PC-3 (cell line): ENCODE results near the gene SCAI. TPM values are rescaled to one million over a fixed set of nuclear protein-coding genes. Genes with fewer than 3 reads are reported as not detected.

Experiments used
- ATAC-seq: fragments of 200-7000 bp; cut with Tn5 transposase; 2 replicates; pipeline ENCODE4 v1.9.1; 2020; ENCODE audit warnings: mild to moderate bottlenecking, moderate library complexity
- BruUV-seq: library from RNA; stranded (reverse); fragments of 400-500 nt; replicated peaks from 2 replicates; lab custom pipeline; 2021; lab: Mats Ljungman, UMichigan
- CTCF ChIA-PET: fragments of 300-600 bp; sonication (Branson Sonifier 250); formaldehyde crosslinking; loops from one replicate; lab custom pipeline; 2022; ENCODE audit warnings: antibody characterized with exemption; lab: Charles Lee
- POLR2A ChIA-PET: fragments of 300-600 bp; sonication (Branson Sonifier 250); formaldehyde crosslinking; loops from one replicate; lab custom pipeline; 2022; ENCODE audit warnings: antibody characterized with exemption; ENCODE audit not compliant: unreplicated experiment; lab: Charles Lee
- DNase-seq: peaks from one replicate; pipeline ENCODE4 v3.0.0-alpha.2; 2015
- H2AFZ ChIP-seq: fragments of 300-600 bp; sonication (generic); 2 replicates; pipeline ENCODE4 v1.6.0; 2016; ENCODE audit warnings: antibody characterized with exemption, low read length
- H3F3A ChIP-seq: fragments of 300-600 bp; sonication (generic); one replicate; pipeline ENCODE4 v1.6.0; 2017; ENCODE audit warnings: antibody characterized with exemption, low read length, control low read depth, mild to moderate bottlenecking; ENCODE audit not compliant: unreplicated experiment
- H3K27ac ChIP-seq: fragments of 300-600 bp; sonication (generic); 2 replicates; pipeline ENCODE4 v1.5.1; 2016; ENCODE audit warnings: mild to moderate bottlenecking, low read length
- H3K27me3 ChIP-seq: fragments of 300-600 bp; sonication (generic); 2 replicates; pipeline ENCODE4 v1.6.1; 2016; ENCODE audit warnings: low read length, mixed read lengths
- H3K36me3 ChIP-seq: fragments of 300-600 bp; sonication (generic); 2 replicates; pipeline ENCODE4 v1.6.1; 2016; ENCODE audit warnings: low read depth, mixed run types, low read length, mixed read lengths
- H3K4me1 ChIP-seq: fragments of 300-600 bp; sonication (generic); 2 replicates; pipeline ENCODE4 v1.5.1; 2016; ENCODE audit warnings: low read length; ENCODE audit not compliant: insufficient read depth
- H3K4me2 ChIP-seq: fragments of 300-600 bp; sonication (generic); 2 replicates; pipeline ENCODE4 v1.6.0; 2016; ENCODE audit warnings: low read length
- H3K4me3 ChIP-seq: fragments of 300-600 bp; sonication (generic); 2 replicates; pipeline ENCODE4 v1.5.1; 2016; ENCODE audit warnings: mild to moderate bottlenecking, low read length, mixed read lengths
- H3K79me2 ChIP-seq: fragments of 300-600 bp; sonication (generic); 2 replicates; pipeline ENCODE4 v1.6.1; 2017; ENCODE audit warnings: low read length, mixed read lengths
- H3K9ac ChIP-seq: fragments of 300-600 bp; sonication (generic); 2 replicates; pipeline ENCODE4 v1.6.0; 2016; ENCODE audit warnings: mild to moderate bottlenecking, low read length
- H3K9me2 ChIP-seq: fragments of 300-600 bp; sonication (generic); replicated peaks from 2 replicates; pipeline ENCODE4 v1.6.1; 2016; ENCODE audit warnings: mixed run types, low read length, mixed read lengths
- H3K9me3 ChIP-seq: fragments of 300-600 bp; sonication (generic); 2 replicates; pipeline ENCODE4 v1.6.1; 2016; ENCODE audit warnings: low read length, mixed read lengths
- H4K20me1 ChIP-seq: fragments of 300-600 bp; sonication (generic); 2 replicates; pipeline ENCODE4 v1.6.1; 2016; ENCODE audit warnings: low read length, mixed read lengths
- EZH2 ChIP-seq: fragments of 300-600 bp; sonication (generic); IDR thresholded peaks from one replicate; pipeline ENCODE4 v1.6.1; 2017; ENCODE audit warnings: antibody characterized with exemption, mild to moderate bottlenecking, low read length; ENCODE audit not compliant: unreplicated experiment
- EZH2phosphoT487 ChIP-seq: fragments of 300-600 bp; sonication (generic); IDR thresholded peaks from 2 replicates; pipeline ENCODE4 v1.6.1; 2018; ENCODE audit warnings: mild to moderate bottlenecking, antibody characterized with exemption, low read length, borderline replicate concordance
- intact Hi-C: fragments of 100-400 bp; cut with micrococcal nuclease; formaldehyde crosslinking; loops from 2 replicates; pipeline ENCODE4 v1.9.0; 2023
- total RNA-seq: library from RNA; depleted of rRNA; stranded (reverse); fragments of >200 nt; gene quantifications from 2 replicates; pipeline ENCODE4 v1.2.3, GENCODE V29; 2014
- TF ChIP-seq, protein P1 (sequence below): fragments of 300-600 bp; sonication (generic); conservative IDR thresholded peaks from 2 replicates; pipeline ENCODE4 v1.5.1; 2017; ENCODE audit warnings: antibody characterized with exemption, low read depth, mild to moderate bottlenecking, low read length

The SCAI gene
- total RNA-seq, 1 experiment from 2014 or later = 5.2 TPM

DNA sequence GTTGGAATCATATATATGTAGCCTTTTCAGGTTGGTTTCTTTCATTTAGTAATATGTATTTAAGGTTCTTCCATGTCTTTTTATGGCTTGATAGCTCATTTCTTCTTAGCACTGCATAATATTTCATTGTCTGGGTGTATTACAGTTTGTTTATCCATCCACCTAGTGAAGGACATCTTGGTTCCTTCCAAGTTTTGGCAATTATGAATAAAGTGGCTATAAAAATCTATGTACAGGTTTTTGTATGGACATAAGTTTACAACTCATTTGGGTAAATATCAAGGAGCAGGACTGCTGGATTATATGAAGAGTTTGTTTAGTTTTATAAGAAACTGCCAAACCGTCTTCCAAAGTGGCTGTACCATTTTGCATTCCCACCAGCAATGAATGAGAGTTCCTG lies 34.6 kb upstream of the SCAI start:
- Histone ChIP-seq H3K9me2 (no peaks in the 10 kb centered on the region), H3K4me1 (no peaks in the 10 kb centered on the region), H3K79me2 (peaks cover 74% of the 10 kb centered on the region), H3F3A (no peaks in the 10 kb centered on the region), H3K4me2 (no peak overlapping the region), H3K27me3 (no peaks in the 10 kb centered on the region), H3K9me3 (no peaks in the 10 kb centered on the region), H3K27ac (no peak overlapping the region), H3K36me3 (no peaks in the 10 kb centered on the region), H2AFZ (no peak overlapping the region), H4K20me1 (0 out of 2 replicates have a peak, but pooled peaks cover 3% of the 10 kb centered on the region), H3K9ac (no peak overlapping the region), H3K4me3 (no peak overlapping the region)
- TF ChIP-seq EZH2 (no peak), EZH2phosphoT487 (no peak)
- TF ChIP-seq, protein P1, sequence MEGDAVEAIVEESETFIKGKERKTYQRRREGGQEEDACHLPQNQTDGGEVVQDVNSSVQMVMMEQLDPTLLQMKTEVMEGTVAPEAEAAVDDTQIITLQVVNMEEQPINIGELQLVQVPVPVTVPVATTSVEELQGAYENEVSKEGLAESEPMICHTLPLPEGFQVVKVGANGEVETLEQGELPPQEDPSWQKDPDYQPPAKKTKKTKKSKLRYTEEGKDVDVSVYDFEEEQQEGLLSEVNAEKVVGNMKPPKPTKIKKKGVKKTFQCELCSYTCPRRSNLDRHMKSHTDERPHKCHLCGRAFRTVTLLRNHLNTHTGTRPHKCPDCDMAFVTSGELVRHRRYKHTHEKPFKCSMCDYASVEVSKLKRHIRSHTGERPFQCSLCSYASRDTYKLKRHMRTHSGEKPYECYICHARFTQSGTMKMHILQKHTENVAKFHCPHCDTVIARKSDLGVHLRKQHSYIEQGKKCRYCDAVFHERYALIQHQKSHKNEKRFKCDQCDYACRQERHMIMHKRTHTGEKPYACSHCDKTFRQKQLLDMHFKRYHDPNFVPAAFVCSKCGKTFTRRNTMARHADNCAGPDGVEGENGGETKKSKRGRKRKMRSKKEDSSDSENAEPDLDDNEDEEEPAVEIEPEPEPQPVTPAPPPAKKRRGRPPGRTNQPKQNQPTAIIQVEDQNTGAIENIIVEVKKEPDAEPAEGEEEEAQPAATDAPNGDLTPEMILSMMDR = no peak
- POLR2A ChIA-PET = no interaction called here
- no TSS peak for BruUV-seq
- intact Hi-C loops = no loop called here
- CTCF ChIA-PET = no interaction called here
- ATAC-seq = no peak
- DNase-seq = no peak

DNA sequence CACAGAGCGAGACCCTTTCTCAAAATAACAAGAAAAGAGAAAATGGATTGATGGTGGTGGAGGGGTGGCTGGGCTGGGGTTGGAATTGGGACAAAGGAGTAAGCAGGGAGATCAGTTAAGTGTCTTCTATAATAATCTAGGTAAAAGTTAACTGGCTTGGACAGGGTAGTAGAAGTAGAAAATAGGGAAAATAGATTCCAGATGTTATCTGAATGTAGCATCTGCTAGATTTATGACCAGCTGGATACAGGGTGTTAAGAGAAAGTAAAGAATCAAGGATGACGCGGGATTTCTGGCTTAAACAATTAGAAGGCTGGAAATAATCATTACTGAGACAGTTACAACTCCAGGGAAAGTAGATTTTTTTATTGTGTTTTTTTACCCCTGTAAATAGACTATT lies 33.3 kb upstream of the SCAI start:
- peaks cover 73% of the 10 kb centered on the region for H3K79me2 ChIP-seq
- DNase-seq (no peak), ATAC-seq (no peak)
- no peaks in the 10 kb centered on the region for H4K20me1 ChIP-seq
- H2AFZ ChIP-seq = no peak overlapping the region
- no peak overlapping the region for H3K27ac ChIP-seq
- CTCF ChIA-PET = no interaction called here
- no peaks in the 10 kb centered on the region for H3F3A ChIP-seq
- no TSS peak for BruUV-seq
- H3K9me2 ChIP-seq = no peaks in the 10 kb centered on the region
- H3K4me1 ChIP-seq = no peaks in the 10 kb centered on the region
- H3K36me3 ChIP-seq = no peaks in the 10 kb centered on the region
- no peak overlapping the region for H3K9ac ChIP-seq
- no peaks in the 10 kb centered on the region for H3K9me3 ChIP-seq
- no peak for TF ChIP-seq EZH2phosphoT487
- TF ChIP-seq, protein P1 = no peak
- TF ChIP-seq EZH2 = no peak
- H3K4me3 ChIP-seq = no peak overlapping the region
- H3K4me2 ChIP-seq = no peak overlapping the region
- intact Hi-C loops = no loop called here
- POLR2A ChIA-PET = no interaction called here
- H3K27me3 ChIP-seq = no peaks in the 10 kb centered on the region

DNA sequence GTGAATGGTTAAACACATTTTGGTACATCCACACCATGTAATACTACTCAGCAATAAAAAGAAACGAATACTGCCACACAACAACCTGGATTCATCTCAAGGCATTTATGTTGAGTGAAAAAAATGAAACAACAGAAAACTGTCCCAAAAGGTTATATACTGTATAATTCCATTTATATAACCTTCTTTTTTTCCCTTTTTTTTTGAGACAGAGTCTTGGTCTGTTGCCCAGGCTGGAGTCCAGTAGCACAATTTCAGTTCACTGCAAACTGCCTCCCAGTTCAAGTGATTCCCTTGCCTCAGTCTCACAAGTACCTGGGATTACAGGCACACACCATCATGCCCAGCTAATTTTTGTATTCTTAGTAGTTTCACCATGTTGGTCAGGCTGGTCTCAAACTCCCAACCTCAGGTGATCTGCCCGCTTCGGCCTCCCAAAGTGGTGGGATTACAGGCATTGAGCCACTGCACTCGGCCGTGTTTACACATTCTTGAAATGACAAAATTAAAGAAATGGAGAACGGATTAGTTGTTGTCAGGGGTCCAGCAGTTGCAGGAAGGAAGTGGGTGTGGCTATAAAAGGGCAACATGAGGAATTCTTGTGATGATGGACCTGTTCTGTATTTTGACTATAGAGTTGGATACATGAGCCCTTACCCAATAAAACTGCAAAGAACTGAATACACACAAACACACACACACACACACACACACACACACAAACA lies 28.9 kb upstream of the SCAI start:
- H3K27me3 ChIP-seq = no peaks in the 10 kb centered on the region
- H3K27ac ChIP-seq = no peak overlapping the region
- no peaks in the 10 kb centered on the region for H3K9me2 ChIP-seq
- H4K20me1 ChIP-seq = no peaks in the 10 kb centered on the region
- no peak overlapping the region for H3K4me2 ChIP-seq
- ChIA-PET POLR2A (no interaction called here), CTCF (no interaction called here)
- no peak overlapping the region for H2AFZ ChIP-seq
- peaks cover 5% of the 10 kb centered on the region; the same call in 1 of the 2 replicates for H3K36me3 ChIP-seq
- H3K4me1 ChIP-seq = no peaks in the 10 kb centered on the region
- no peak overlapping the region for H3K9ac ChIP-seq
- DNase-seq = no peak
- intact Hi-C loops = no loop called here
- H3K4me3 ChIP-seq = no peak overlapping the region
- TF ChIP-seq EZH2phosphoT487 = no peak
- TF ChIP-seq, protein P1 = no peak
- TF ChIP-seq EZH2 = no peak
- no TSS peak for BruUV-seq
- H3K79me2 ChIP-seq = peaks cover 34% of the 10 kb centered on the region
- H3F3A ChIP-seq = no peaks in the 10 kb centered on the region
- ATAC-seq = no peak
- H3K9me3 ChIP-seq = no peaks in the 10 kb centered on the region
